DMS79 (cell line): ENCODE measurements around the gene TMX4.
A peak's percentile ranks its signal among the peaks of the same experiment; 100 is the strongest.
"Not testable (repeated sequence)": the region's sequence is repeated elsewhere in the genome, so short reads cannot be mapped to it uniquely, and the experiment has no call there.

ENCODE experiments used
- DNase-seq: peaks from one replicate; lab custom pipeline; 2025; lab: John Stamatoyannopoulos, UW

The TMX4 gene, protein sequence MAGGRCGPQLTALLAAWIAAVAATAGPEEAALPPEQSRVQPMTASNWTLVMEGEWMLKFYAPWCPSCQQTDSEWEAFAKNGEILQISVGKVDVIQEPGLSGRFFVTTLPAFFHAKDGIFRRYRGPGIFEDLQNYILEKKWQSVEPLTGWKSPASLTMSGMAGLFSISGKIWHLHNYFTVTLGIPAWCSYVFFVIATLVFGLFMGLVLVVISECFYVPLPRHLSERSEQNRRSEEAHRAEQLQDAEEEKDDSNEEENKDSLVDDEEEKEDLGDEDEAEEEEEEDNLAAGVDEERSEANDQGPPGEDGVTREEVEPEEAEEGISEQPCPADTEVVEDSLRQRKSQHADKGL

GRCh38 chr20:8019246-8019997 lies at the start of gene TMX4:
TMX4 (minus strand) TSS chr20:8019761; CDS start chr20:8019613, 148 bp downstream.
- DNase-seq: peak; percentile 89

DNA sequence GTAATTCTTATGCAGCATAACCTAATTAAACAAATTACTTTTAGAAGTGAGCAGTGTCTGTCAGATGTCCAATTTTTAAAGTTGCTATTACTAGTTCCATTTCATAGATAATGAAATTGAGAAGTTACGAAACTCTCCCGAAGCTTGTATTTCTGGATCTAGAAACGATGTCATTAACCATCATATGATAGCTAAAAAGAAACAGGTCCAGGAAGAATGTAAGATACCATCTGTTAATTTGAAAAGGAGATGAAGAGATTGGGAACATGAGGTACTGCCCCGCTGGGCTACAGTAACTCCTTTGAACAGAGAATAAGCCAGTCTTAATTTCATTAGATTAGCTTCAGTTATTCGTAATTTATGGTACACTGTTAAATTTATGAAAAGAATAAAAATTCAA lies 47.5 kb upstream of the TMX4 start:
- no peak for DNase-seq

DNA sequence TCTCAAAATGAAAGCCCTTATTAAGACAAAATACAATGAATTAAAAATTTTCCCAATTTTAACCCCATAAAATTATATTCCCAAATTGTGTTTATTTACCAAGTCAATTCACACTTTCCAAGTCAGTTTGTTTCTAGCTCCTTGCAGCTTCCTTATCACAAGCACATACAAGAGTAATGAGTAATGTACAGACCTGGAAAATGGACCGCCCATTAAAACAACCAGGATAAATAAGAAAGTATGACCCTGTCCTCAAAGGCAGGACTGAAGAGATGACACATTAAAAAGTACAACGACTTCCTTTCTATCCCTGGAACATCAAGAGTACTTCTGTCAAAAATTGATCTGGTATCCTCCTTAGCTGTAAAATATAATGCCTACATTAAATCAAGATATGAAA lies 47.1 kb upstream of the TMX4 start:
- no peak for DNase-seq

GRCh38 chr20:8065691-8066090 lies 46.1 kb upstream of the TMX4 start:
- DNase-seq: no peak

DNA sequence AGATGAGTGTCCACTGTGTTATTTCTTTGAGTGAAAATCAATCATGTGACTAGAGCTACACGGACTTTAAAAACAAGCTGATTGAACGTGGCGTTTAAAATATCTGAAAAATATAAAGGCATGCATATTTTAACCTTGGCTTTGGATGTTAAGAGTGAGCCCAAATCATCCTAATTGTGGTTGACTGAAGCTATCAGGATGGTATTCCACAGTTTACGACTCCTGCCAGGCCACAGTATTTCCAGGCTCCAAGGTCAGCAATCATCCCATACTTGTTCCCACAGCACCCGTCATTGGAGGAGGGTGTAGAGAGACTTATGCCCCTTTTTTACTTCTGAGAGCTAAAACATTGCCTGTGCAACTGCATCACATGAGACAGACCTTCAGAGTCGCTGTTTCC lies 43.2 kb upstream of the TMX4 start:
- DNase-seq: no peak

- DNase-seq: no peak
Observed at GRCh38 chr20:8061861-8062518, 42.4 kb upstream of the TMX4 start.

GRCh38 chr20:8060977-8061376 lies 41.4 kb upstream of the TMX4 start:
- DNase-seq: no peak

- no peak for DNase-seq
Observed at GRCh38 chr20:8057871-8058270, 38.3 kb upstream of the TMX4 start.

GRCh38 chr20:8055096-8055495 lies 35.5 kb upstream of the TMX4 start:
- DNase-seq: no peak

DNA sequence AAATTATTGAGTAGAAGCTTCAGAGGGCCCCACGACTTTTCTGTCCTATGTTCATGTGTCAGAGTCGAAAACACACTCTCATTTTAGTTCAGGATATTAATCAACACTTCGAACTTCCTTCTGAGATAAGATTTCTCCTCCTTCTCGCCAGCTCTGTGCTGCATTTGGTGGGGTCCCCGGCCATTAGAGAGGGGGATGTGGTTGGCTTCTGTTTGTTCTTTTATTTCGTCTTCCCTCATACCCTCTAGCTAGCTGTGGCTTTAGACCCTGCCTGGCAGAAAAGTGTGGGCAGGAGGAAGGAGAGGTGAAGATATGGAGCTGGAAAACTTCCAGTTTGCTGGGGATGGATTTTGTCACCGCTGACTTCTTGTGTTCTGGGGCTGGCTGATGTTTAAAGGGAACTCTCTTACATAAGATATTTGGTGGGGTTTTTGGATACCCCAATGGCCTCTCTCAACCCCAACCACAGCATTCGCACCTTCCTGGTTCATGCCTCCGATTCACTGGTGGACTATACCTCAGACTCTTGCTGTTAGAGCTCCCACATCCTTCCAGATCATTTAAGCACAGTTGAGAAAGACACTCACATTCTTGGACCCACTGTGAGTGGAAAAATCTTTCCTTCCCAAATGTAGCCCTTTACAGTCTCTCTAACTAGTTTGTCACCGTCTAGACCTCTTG lies 30.7 kb upstream of the TMX4 start:
- DNase-seq: no peak

GRCh38 chr20:8049310-8049709 lies 29.7 kb upstream of the TMX4 start:
- no peak for DNase-seq

GRCh38 chr20:8045946-8046345 lies 26.4 kb upstream of the TMX4 start:
- DNase-seq: no peak

- peak; percentile 11 for DNase-seq
Observed at GRCh38 chr20:8043687-8044282, 24.2 kb upstream of the TMX4 start.

DNA sequence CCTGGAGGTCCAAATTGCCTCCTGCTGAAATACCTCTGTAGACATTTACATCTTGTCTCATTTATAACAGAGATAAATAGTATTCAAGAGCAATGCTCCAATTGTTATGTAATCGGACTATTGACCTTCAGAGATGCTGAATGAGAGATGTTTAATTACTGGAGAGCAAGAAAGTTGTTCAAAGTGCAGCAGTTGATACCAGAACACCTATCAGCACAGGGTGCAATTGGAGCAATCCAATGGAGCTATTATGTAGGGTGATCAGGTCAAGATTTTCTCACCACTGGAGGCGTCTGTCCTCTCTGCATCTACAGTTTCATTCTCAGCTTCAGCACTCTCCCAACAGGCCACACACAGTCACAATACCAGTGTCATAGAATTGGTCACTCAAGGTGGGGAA lies 19.5 kb upstream of the TMX4 start:
- no peak for DNase-seq

GRCh38 chr20:8036771-8037170 lies 17.2 kb upstream of the TMX4 start:
- no peak for DNase-seq

DNA sequence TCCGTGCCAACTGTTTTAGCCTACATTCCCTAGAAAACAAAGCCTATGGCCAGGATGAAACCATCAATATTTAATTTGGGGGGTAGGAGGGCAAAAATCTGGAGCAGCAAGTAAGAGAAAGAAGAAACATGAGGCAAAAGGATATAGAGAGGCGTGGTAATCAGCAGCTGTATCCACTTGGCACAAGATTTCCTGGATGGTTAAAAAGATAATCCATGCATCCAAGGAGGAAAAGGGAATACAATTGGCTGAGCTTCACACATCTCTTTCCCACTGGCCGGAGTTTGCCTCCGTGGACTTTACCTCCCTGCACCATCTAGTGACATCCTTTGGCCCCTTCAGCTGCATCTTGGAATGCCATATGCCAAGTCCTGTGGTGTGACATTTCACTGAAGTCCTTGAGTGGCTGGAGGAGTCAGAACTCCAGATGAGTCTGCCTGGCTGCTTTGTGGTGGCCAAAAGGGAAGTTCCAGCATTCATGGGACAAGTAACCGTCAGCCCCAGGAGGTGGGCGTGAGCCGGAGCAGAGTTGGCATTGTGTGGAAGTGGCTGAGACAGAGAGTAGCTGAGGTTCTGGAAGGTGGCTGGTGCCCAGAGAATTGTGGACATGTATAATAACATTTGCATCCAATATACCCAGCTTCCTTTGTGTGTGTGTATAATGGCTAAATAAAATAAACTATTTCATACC lies 13.7 kb upstream of the TMX4 start:
- no peak for DNase-seq

DNA sequence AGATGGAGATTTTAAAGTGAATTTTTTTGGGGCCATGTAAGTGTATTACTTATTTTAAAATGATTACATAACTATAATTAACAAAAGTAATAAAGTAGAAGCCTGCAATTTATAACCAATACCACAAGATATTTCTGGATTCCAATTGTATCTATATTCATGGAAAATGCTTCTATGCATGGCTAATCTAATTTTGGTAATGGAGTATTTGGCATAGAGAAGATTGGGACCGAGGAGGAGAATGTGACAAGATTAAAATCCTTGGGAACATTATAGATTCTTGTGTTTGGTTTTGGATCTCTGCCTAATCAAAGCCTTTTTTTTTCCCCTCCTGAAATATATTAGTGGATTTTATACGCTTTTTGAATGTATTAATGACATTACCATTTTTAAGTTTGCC lies 12.9 kb upstream of the TMX4 start:
- no peak for DNase-seq

GRCh38 chr20:8031539-8031938 lies 12.0 kb upstream of the TMX4 start:
- not testable (repeated sequence) for DNase-seq

GRCh38 chr20:8021541-8022269 lies 2.1 kb upstream of the TMX4 start:
- DNase-seq: no peak

DNA sequence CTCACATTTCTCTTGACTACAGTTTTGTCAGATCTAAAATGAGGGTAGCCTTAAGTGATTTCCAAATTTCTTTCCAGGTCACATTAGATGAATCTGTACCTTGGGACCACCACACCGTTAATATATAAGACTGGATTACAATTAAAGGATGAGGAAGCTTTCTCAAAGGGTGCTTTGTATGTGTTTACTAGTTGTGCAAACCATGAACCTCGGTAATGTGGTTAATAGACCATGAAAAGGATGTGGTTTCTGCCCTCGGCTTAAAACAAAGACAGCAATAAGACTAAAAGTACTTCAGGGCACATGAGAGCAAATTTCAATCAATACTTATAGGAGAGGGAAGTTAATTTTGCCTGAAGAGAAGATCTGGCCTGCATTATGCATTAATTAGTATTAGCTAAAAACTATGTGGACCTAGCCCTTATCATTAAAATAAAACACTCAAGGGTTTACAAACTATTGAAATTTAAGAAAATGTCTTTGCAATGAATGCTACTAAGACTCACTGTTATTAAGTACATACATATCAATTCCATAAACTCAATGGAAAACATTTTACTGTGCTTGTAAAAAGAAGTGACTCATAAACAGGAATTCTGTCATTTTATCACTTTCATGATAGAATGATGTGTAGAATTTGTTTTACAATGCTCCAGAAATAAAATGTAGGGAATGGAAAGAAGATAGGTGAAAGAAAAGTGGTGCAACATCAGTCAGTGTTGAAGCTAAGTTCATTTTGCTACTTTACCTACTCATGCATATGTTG lies 936 bp upstream of the TMX4 start:
- peak; percentile 27 for DNase-seq
